Chondrocyte (in vitro differentiated cells): Measurements from ENCODE around the gene MAML3. TPM values are rescaled to one million over a fixed set of nuclear protein-coding genes. Genes with fewer than 3 reads are reported as not detected.

Source experiments
- DNase-seq: peaks from one replicate; pipeline ENCODE4 v3.0.0; 2021; ENCODE audit warnings: mixed read lengths, low spot score
- H3K27ac Mint-ChIP-seq: one replicate; pipeline ENCODE4 v1.8.0; 2021; ENCODE audit warnings: mild to moderate bottlenecking, moderate library complexity, mixed read lengths; ENCODE audit not compliant: unreplicated experiment
- H3K27me3 Mint-ChIP-seq: 2 replicates; pipeline ENCODE4 v1.8.0; 2021; ENCODE audit warnings: low read depth, mixed read lengths
- H3K36me3 Mint-ChIP-seq: 2 replicates; pipeline ENCODE4 v1.8.0; 2021; ENCODE audit warnings: low read depth, mixed read lengths
- H3K4me1 Mint-ChIP-seq: 2 replicates; pipeline ENCODE4 v1.8.0; 2021; ENCODE audit warnings: low read depth, mild to moderate bottlenecking, mixed read lengths
- H3K4me3 Mint-ChIP-seq: one replicate; pipeline ENCODE4 v1.8.0; 2021; ENCODE audit warnings: mild to moderate bottlenecking, moderate library complexity, mixed read lengths; ENCODE audit not compliant: unreplicated experiment
- H3K9me3 Mint-ChIP-seq: 2 replicates; pipeline ENCODE4 v1.8.0; 2021; ENCODE audit warnings: low read depth, mixed read lengths
- total RNA-seq: library from RNA; stranded (reverse); gene quantifications from 3 replicates; pipeline ENCODE4 v1.2.1, GENCODE V29; 2021
- TF ChIP-seq, protein P1 (sequence below): fragments of 200-600 bp; sonication (generic); IDR thresholded peaks from 2 replicates; pipeline ENCODE4 v1.5.0; 2021; ENCODE audit warnings: antibody characterized with exemption, mild to moderate bottlenecking, moderate library complexity

MAML3 gene
- total RNA-seq, 1 donor from 2014 or later: 1.6 TPM

DNA sequence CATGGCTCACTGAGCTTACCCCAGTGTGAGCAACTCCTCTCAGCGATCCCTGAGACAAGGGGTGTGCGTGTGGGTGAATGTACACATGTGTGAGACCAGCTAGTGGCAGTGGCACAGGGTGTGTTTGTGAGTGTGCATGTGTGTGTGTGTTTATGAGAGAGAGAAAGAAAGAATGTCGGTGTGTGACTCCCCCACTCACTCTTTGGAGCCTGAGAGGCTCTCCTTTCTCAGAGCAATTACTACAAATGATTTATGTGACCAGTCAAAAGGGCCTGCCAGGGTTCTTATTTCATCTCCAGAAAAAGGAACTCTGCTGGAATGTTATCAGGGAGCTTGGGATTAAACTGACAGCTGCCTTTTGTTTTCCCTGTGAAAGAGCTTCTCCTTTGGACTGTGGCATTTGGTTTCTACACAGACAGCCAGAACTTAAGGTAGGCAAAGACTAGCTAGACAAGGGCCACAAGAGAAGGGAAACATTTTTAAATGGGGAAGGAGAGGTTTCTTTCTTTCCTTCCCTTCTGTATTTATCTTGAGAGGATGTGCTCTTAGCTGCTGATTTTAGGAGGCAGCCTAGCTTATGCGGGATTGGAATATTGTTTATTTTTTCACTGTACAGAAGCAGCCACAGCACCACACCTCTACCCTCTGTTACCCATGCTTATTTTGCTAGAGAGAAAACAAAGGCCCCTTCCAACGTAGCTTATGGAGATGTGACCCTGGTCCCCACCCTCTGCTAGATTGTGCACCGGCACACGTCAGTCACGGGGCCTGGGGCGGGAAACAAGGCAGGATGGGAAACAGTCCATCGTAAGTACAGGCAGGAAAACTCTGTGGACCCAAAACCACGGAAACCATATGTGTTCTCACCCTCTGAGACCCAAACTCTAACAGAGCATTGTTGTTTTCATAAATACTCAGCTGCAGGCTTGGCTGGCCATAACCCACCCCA, 344.9 kb downstream of the MAML3 start:
- peaks cover 4% of the 10 kb centered on the region for H3K9me3 Mint-ChIP-seq
- H3K4me3 Mint-ChIP-seq: no peak overlapping the region
- TF ChIP-seq, protein P1, sequence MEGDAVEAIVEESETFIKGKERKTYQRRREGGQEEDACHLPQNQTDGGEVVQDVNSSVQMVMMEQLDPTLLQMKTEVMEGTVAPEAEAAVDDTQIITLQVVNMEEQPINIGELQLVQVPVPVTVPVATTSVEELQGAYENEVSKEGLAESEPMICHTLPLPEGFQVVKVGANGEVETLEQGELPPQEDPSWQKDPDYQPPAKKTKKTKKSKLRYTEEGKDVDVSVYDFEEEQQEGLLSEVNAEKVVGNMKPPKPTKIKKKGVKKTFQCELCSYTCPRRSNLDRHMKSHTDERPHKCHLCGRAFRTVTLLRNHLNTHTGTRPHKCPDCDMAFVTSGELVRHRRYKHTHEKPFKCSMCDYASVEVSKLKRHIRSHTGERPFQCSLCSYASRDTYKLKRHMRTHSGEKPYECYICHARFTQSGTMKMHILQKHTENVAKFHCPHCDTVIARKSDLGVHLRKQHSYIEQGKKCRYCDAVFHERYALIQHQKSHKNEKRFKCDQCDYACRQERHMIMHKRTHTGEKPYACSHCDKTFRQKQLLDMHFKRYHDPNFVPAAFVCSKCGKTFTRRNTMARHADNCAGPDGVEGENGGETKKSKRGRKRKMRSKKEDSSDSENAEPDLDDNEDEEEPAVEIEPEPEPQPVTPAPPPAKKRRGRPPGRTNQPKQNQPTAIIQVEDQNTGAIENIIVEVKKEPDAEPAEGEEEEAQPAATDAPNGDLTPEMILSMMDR: no peak
- DNase-seq: no peak
- H3K27me3 Mint-ChIP-seq: no peaks in the 10 kb centered on the region
- H3K36me3 Mint-ChIP-seq: peaks cover 1% of the 10 kb centered on the region
- no peak overlapping the region for H3K27ac Mint-ChIP-seq
- H3K4me1 Mint-ChIP-seq: peaks cover 9% of the 10 kb centered on the region

DNA sequence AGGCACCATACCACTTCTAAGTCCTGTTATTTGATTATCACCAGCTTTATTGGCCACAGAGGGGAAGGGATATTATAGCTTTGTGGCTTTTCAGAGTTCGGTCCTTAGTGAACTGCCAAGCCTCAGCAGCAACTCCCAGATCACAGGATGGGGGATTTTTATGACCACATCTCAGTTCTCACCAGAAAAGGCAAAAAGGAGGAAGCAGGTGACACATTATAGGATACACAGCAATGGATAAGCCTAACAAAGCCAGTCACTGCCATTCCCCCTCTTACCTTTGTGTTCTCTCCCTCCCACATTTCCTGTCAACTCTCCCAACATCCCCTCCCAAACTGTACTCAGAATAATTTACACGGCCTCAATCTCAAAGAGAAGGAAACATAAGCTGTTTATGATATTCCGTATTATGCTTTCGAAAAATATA, 345.6 kb downstream of the MAML3 start:
- Mint-ChIP-seq H3K9me3 (peaks cover 4% of the 10 kb centered on the region), H3K27me3 (no peaks in the 10 kb centered on the region), H3K4me3 (no peak overlapping the region), H3K36me3 (peaks cover 1% of the 10 kb centered on the region), H3K4me1 (peaks cover 9% of the 10 kb centered on the region), H3K27ac (no peak overlapping the region)
- TF ChIP-seq, protein P1: no peak
- no peak for DNase-seq

DNA sequence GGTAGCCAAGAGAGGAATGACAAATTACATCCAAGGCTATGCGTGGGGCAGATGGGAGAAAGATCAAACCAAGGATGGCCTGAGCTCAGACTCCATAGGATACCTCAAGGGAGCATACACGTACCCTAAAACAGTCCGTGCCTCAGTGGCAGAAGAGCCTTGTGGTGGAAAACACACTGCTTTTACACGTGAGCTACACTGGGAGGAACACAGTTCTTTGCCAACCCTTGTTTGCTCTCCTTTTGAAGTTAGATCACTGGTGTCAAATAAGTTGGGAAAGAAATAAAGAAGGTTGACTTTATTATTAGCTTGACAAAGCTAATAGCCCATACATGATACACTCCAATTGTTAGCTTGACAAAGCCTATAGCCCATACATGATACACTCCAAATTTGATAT, 346.5 kb downstream of the MAML3 start:
- no peak for DNase-seq
- H3K36me3 Mint-ChIP-seq: peaks cover 1% of the 10 kb centered on the region
- TF ChIP-seq, protein P1: no peak
- peaks cover 4% of the 10 kb centered on the region for H3K9me3 Mint-ChIP-seq
- H3K4me1 Mint-ChIP-seq: peaks cover 9% of the 10 kb centered on the region
- H3K27ac Mint-ChIP-seq: no peak overlapping the region
- no peak overlapping the region for H3K4me3 Mint-ChIP-seq
- no peaks in the 10 kb centered on the region for H3K27me3 Mint-ChIP-seq

DNA sequence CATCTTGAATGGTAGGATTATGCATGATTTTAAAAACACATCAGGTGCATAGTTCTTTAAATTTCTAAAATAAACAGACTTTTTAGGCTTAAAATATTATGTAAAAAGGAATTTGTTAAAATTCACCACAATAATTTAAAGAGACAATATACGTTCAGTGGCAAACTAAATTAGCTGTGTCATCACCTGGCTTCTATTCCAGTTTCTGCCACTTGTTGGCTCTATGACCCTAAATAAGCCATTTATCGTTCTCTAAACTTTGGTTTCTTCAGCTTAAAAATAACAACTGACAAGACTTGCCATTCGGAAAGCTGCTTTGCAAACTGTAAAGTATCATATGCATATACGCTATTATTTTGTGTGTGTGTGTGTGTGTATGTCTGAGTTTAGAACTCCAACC, 347.1 kb downstream of the MAML3 start:
- no peak for DNase-seq
- H3K9me3 Mint-ChIP-seq: peaks cover 4% of the 10 kb centered on the region
- H3K4me1 Mint-ChIP-seq: peaks cover 9% of the 10 kb centered on the region
- H3K27me3 Mint-ChIP-seq: no peaks in the 10 kb centered on the region
- peaks cover 1% of the 10 kb centered on the region for H3K36me3 Mint-ChIP-seq
- H3K4me3 Mint-ChIP-seq: no peak overlapping the region
- no peak overlapping the region for H3K27ac Mint-ChIP-seq
- TF ChIP-seq, protein P1: no peak

DNA sequence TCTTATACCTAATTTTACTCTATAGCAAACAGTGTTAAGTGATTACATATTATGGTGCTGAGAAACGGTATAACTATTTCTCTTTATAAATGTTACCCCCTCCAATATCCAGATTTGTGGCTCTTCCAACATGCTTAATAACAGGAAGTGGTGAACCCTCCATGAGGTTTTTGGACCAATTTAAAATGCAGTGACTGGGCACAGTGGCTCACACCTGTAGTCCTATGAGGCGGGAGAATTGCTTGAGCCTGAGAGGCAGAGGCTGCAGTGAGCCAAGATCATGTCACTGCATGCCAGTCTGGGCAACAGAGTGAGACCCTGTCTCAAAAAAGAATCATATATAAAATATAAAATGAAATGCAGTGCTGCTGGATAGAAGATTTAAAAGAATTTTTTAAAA, 351.1 kb downstream of the MAML3 start:
- no peaks in the 10 kb centered on the region for H3K27me3 Mint-ChIP-seq
- no peak overlapping the region for H3K27ac Mint-ChIP-seq
- H3K36me3 Mint-ChIP-seq: no peaks in the 10 kb centered on the region
- TF ChIP-seq, protein P1: no peak
- H3K4me1 Mint-ChIP-seq: no peaks in the 10 kb centered on the region
- H3K4me3 Mint-ChIP-seq: no peak overlapping the region
- H3K9me3 Mint-ChIP-seq: no peaks in the 10 kb centered on the region
- DNase-seq: no peak
